HG02840 (cell line): ENCODE data around the gene SERPING1.

ENCODE experiments used
- ATAC-seq: cut with Tn5 transposase; IDR thresholded peaks from one replicate; pipeline ENCODE4 v1.9.1; 2021; ENCODE audit warnings: mild to moderate bottlenecking, moderate library complexity, moderate number of reproducible peaks; ENCODE audit not compliant: unreplicated experiment, low FRiP score

Gene SERPING1

DNA sequence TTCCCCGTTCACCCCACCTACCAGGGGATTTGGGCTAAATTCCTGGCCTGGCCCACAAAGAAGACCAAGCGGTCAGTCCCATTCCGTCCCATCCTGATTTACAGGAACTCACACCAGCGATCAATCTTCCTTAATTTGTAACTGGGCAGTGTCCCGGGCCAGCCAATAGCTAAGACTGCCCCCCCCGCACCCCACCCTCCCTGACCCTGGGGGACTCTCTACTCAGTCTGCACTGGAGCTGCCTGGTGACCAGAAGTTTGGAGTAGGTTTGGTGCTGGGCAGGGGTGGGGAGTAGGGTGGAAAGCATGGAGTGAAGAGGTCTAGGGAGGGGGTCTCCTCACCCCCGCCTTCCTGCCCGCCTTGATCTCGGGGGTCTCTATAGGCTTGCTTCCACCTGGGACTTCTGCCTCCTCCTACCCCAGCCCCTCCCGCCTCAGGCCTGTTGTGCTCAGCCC lies at the start of gene SERPING1:
Gene SERPING1, plus strand, starts transcription at position 225 of the 455 bp plus-strand sequence. CDS start 586 bp downstream, outside the sequence.
- ATAC-seq: no peak

DNA sequence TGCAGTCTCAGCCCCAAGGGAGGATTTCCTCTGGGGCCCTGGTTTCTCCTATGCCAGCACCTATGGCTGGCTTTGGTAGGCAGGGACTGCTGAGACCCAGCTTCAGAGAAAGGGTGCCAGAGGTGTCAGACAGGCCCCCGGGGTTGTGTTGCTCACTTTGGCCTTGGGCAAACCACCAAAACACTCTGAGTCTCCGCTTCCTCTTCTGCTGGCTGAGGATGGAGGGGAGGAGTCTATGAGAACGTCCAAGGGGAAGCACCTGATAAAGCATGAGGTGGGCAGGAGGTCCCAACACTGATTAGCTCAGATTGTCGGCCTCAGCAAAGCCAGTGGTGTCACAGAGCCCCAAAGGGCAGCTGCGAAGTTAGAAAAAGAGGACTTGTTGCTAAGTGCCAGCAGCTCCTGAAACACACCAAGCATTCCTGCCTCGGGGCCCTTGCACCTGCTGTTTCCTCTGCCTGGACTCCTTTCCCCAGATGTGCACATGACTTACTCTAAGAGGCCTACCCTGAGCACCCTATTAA lies 49.6 kb upstream of the SERPING1 start:
- ATAC-seq: peak; percentile 73

DNA sequence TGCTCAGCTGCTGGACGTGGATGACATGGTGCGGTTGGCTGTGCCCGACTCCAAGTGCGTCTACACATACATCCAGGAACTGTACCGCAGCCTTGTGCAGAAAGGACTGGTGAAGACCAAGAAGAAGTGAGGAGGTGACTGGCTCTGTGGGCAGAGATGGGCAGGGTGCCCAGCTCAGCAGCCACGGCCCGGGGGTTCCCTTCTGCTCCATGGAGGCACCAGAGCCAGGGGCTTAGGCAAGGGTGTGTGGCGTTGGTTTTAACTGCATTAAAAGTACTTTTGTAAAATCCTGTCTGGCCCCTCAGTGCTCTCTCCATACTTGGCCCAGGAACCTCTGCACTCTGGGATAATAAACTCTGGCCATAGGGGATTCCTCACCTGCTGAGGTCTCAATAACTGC lies 47.5 kb upstream of the SERPING1 start:
- ATAC-seq: no peak

DNA sequence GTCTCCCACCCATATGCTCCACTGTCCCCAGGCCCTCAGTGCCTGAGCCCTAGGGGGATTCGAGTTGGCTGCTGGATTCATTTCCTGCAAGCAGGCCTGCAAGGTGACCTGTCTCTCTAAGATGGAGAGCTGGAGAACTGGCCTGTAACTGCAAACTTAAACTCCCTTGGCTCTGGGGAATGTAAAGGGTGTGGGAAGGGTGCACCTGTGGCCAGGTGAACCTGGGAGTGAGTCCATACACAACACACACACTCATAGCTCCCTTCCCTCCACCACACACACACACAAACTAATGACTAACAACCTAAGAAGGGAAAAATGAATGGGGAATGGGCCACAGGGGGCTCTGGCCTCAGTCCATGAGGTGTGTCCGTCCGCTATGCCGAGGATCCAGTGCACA lies 45.5 kb upstream of the SERPING1 start:
- ATAC-seq: no peak

DNA sequence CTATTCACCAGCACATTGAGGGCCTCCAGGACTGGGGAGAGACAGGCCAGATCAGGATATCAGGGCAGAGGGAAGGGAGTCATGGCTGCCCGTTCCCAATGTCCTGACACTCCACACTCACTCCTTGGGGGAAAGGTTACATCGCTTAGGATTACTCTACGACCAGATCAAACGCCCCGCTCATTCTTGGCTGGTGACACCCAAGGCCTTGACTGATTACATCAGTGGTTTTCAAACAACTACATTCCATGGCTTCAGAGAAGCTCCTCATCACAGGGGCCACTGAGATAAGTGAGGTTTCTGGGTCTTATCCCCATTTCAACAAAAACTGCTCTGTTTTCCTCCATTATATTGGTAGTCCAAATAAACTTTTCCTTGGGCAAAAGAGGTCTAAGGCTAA lies 45.0 kb upstream of the SERPING1 start:
- no peak for ATAC-seq

DNA sequence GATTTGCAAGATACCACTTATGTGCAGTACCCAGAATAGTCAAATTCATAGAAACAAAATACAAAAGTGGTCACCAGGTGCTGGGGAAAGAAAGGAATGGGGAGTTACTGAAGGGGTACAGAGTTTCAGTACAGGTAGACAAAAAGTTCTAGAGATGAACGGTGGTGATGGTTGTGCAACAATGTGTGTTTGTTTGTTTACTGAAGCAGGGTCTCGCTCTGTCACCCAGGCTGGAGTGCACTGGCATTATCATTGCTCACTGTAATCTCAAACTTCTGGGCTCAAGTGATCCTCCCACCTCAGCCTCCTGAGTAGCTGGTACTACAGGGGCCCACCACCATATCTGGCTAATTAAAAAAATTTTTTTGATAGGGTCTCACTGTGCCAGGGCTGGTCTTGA lies 42.1 kb upstream of the SERPING1 start:
- ATAC-seq: no peak

DNA sequence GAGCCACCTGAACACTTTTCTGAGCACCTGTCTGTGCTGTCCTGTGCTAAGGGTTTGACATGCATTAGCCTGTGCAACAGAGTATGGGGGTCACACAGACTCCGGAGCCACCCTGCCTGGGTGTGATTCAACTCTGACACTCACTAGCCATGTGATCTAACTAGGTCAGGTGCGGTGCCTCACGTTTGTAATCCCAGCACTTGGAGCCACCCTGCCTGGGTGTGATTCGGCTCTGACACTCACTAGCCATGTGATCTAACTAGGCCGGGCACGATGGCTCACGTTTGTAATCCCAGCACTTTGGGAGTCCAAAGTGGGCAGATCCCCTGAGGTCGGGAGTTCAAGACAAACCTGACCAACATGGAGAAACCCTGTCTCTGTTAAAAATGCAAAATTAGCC lies 41.4 kb upstream of the SERPING1 start:
- ATAC-seq: no peak

DNA sequence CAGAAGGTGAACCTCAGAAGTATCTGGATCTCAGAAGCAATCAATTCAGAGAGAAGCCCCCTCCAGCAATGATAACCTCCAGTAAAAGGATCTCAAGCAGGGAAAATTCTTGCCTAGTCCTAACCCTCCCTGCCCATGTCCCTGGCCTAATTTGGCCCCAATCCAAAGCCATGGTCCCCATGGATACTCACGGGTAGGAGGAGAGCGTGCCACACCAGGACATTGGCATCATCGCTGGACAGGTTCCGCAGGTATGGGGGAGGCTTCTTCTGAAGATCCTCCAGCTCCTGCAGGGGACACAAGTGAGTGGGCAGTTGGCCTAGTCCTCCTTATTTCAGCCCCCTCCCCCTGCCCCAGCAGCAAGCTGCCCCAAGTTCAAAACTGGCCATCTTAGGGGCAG lies 37.3 kb upstream of the SERPING1 start:
- no peak for ATAC-seq

DNA sequence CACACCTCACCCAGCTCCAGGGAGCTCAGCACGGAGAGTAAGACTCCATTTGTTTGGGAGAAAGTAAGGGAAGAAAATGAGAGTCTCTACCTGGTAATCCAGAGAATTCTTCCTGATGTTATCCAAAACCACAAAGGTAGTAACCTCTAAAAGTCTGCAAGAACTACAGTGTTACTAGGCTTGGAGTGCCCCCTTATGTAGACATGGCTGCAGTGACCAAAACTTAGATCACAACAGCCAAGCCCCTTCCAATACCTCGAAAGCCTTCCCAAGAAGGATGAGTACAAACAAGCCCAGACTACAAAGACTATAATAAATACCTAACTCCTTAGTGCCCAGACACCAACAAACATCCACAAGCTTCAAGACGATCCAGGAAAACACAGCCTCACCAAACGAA lies 34.9 kb upstream of the SERPING1 start:
- ATAC-seq: no peak

DNA sequence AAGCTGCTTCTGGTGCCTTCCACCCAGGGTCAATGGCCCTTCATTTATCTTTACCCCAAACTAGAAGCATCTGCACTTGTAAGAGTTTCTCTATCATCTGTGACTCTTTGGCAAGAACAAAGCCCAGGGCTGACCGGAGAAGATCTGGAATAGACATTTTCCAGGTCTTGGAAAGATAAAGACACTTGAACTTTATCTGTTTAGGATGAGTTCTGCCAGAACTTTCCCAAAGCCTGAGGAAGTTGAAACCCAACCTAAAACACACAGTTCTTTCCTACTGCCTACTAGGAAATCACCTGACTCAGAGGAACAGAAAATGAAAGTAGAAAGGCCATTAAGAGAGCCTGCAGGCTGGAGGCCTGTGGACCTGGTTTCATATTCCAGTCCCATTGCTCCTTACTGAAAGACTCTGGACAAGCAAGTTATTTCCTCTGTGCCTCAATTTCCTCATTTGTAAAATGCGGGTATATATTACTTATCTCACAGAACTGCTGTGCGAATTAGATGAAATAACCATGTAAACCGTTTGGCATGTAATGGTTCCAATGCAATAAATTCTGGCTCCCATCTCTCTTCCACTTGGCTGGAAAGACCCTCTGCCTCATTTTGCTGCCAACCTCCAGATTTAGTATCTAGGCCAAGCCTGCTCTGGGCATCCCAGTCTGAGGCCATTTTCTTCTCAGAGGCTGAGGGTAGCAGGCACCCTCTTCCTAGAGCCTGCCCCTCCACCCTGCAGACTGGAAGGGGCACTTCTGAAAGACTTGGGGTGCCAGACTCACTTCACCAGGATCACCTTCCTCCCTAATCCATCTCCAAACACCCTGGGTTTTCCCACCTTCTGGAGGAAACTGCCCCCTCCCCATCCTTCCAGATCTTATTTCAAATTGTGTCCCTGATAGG lies 31.2 kb upstream of the SERPING1 start:
- peak; percentile 61 for ATAC-seq

DNA sequence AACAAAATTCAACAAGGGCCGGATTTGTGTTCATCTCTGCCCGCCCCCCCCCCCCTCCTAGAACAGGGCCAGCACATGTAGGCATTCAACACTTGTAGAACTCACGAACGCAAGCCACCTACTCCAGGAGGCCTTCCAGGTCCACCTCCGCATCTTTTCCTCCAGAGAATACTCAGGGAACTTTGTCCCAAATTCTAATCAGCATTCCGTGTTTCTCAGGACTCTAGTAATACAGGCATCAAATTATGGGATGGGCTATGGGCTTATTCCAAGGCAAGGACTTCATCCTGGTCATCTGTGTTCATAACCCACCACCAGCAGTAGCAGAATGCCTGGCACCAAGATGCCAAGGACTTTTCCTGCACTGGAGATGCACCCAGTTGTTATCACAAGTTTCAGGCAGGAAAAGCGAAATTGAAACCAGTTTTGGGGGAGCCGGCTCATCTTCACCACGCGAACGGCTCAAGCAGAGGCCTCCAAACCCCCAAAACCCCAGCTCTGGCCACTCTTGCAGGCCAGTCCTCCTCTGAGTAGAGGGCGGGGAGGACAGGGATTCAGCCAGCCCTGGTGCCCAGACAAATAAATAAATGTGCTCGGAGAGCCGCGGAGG lies 30.5 kb upstream of the SERPING1 start:
- peak; percentile 1 for ATAC-seq

DNA sequence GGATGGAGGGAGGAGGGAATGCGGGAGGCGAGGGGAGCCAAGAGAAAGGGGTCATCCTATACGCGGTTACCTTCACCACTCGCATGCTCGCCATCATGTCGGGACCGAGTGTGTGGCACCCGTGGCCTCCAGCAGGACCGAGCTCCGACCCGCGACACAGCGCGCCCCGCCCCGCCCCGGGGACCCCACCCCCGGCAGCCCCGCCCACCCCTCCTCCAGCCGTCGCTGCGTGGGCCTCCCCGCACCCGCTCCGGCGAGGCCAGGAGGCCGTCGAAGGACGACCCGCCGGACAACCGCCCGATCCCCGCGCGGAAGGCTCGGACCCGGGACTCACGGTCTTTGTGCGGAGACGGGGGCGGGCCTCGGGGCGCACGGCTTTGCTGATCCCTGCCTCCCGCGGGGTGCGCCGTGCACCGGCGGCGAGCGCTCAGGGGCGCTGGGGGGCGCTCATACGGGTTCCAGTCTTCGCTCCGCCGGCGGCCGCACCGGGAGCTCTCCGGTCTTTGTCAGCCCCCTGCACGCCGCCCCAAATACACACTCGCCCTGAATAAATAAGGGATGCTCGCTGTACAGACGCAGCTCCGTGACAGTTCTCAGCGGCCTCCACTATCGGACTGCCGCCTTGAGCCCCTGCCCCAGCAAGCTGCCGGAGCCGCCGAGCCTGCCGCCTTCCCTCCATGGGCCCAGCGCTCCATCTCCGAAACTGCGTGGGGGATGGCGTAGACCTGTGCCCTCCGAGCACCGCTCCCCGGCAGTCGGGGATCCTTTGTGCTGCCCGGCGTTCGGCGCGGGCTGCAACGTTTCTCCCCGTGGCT lies 29.8 kb upstream of the SERPING1 start, which contains the start of gene UBE2L6:
Gene UBE2L6, minus strand, starts transcription at position 158 of the 815 bp plus-strand sequence. Its CDS starts 61 bp downstream, at position 97.
- ATAC-seq: peak; percentile 47

DNA sequence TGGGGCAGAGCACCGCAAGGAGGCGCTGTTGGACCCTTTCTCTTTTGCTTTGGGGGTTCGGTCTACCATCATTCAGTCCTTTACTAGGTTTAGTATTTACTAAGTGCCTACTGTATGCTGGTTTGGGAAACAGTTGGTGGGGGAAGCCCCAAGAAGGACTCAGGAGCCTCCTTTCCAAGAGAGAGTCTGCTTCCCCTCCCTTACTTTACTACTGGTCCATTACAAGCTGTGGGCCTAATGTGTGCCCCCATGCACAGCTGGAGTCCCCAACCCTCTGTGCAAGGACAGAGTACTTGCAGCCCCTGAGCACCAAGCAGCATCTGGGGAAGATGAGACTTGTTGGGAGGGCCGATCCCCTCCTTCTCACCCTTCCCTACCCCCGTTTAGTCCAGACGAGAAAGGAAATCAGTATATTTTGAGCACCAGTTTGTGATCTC lies 29.1 kb upstream of the SERPING1 start:
- ATAC-seq: peak; percentile 15

DNA sequence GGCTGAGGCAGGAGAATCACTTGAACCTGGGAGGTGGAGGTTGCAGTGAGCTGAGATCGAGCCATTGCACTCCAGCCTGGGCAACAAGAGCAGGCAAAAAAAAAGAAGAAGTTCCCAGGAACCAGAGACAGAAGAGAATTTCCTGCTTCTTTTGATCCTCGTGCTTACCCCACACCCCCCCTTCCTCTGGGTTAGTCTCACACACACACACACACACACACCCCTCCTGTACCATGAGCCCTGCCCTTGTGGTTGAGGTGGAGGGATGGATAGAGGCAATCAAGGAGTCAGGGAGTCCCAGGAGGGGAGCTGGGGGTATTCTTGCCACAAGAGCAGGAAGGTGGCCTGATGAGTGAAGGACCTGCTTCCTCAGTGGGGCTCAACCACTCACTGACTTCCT lies 25.9 kb upstream of the SERPING1 start:
- ATAC-seq: no peak

DNA sequence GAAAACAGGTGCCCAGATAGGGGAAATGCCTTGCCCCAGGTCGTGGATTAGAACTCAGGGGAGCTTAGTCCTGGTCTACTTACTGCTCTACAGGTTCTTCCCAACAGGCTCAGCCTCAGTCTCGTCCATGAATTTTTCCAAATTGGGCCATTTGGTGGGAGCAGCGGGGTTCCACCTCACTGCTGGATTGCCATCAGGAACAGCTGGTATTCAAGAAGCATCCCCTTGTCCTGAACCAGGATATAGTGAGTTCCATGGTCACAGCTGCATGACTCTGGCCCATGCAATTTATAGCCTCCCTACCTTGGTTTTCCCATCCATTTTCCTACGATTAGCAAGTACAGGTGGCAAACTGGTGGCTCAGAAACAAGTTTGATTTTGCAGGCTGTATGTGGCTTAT lies 23.4 kb upstream of the SERPING1 start:
- ATAC-seq: no peak

DNA sequence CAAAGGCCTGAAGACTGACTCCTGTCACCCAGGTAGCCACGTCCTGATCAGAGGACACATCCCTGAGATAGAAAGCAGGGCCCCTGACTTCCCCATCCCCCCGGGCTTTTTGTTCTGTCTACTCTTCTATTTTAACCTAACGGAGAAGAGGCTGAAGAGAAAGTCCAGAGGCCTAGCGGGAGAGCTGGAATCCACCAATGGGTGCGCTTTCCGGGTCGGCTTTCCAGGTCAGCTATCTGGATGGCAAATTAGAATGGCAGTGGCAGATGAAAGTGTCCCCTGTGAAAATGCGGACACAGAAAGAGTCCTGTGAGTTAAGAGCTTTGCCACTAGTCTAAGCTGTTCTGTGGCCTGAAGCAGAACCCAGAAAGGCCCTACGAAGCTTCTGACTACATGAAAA lies 13.1 kb upstream of the SERPING1 start:
- ATAC-seq: no peak

DNA sequence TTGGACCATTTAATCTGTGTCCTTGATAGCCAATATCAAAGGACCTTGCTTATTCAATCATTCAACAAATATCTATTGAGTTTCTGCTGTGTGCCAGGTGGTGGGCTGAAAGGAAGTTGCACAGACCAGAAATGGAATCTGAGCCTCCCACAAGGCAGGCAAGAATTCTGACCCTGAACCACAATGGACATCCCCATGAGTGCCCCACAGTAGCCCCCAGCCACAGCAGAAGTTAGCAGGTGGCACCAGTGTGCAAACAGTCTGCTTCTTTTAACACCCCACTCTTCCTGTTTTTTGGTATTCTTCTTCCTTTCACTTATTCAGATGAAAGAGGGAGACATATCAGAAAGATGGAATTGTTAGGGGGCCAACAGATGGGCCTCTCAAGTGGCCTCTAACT lies 12.2 kb upstream of the SERPING1 start:
- ATAC-seq: no peak

DNA sequence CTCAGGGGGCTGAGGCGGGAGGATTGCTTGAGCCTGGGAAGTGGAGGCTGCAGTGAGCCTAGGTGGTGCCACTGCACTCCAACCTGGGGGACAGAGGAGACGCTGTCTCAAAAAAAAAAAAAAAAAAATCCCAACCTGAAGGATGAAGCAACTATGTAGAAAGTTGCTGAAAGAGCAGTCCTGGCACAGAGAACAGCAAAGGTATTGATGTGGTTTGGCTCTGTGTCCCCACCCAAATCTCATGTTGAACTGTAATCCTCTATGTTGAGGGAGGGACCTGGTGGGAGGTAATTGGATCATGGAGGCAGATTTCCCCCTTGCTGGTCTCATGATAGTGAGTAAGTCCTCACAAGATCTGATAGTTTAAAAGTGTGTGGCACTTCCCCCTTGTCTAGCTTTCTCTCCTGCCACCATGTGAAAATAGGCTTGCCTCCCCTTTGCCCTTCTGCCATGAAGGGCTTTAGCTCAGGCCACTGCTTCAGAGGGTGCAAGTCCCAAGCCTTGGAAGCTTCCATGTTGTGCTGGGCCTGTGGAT lies 10.7 kb upstream of the SERPING1 start:
- ATAC-seq: no peak

DNA sequence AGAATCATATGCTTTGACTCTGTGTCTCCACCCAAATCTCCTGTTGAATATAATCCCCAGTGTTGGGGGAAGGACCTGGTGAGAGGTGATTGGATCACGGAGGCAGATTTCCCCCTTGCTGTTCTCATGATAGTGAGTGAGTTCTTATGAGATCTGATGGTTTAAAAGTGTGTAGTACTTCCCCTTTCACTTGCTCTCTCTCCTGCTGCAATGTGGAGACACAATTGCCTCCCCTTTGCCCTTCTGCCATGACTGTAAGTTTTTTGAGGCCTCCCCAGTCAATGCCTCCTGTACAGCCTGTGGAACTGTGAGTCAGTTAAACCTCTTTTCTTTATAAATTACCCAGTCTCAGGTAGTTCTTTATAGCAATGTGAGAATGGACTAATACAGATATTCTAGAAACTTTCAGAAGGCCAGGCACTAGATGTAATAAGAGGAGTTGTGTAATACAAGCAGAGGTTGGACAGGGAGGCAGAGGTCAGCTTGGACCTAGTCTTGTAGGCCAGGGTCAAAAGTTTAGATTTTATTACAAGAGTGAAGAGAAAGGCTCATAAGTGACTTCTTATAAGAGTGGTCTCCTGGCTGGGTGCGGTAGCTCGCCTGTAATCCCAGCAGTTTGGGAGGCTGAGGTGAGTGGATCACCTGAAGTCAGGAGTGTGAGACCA lies 9.3 kb upstream of the SERPING1 start:
- no peak for ATAC-seq
